PC-3 (cell line): Measurements from ENCODE around the gene APH1B. TPM values are rescaled to one million over a fixed set of nuclear protein-coding genes. Genes with fewer than 3 reads are reported as not detected.

ENCODE experiments used
- ATAC-seq: fragments of 200-7000 bp; cut with Tn5 transposase; 2 replicates; pipeline ENCODE4 v1.9.1; 2020; ENCODE audit warnings: mild to moderate bottlenecking, moderate library complexity
- BruUV-seq: library from RNA; stranded (reverse); fragments of 400-500 nt; replicated peaks from 2 replicates; lab custom pipeline; 2021; lab: Mats Ljungman, UMichigan
- CTCF ChIA-PET: fragments of 300-600 bp; sonication (Branson Sonifier 250); formaldehyde crosslinking; loops from one replicate; lab custom pipeline; 2022; ENCODE audit warnings: antibody characterized with exemption; lab: Charles Lee
- POLR2A ChIA-PET: fragments of 300-600 bp; sonication (Branson Sonifier 250); formaldehyde crosslinking; loops from one replicate; lab custom pipeline; 2022; ENCODE audit warnings: antibody characterized with exemption; ENCODE audit not compliant: unreplicated experiment; lab: Charles Lee
- DNase-seq: peaks from one replicate; pipeline ENCODE4 v3.0.0-alpha.2; 2015
- H2AFZ ChIP-seq: fragments of 300-600 bp; sonication (generic); 2 replicates; pipeline ENCODE4 v1.6.0; 2016; ENCODE audit warnings: antibody characterized with exemption, low read length
- H3F3A ChIP-seq: fragments of 300-600 bp; sonication (generic); one replicate; pipeline ENCODE4 v1.6.0; 2017; ENCODE audit warnings: antibody characterized with exemption, low read length, control low read depth, mild to moderate bottlenecking; ENCODE audit not compliant: unreplicated experiment
- H3K27ac ChIP-seq: fragments of 300-600 bp; sonication (generic); 2 replicates; pipeline ENCODE4 v1.5.1; 2016; ENCODE audit warnings: mild to moderate bottlenecking, low read length
- H3K27me3 ChIP-seq: fragments of 300-600 bp; sonication (generic); 2 replicates; pipeline ENCODE4 v1.6.1; 2016; ENCODE audit warnings: low read length, mixed read lengths
- H3K36me3 ChIP-seq: fragments of 300-600 bp; sonication (generic); 2 replicates; pipeline ENCODE4 v1.6.1; 2016; ENCODE audit warnings: low read depth, mixed run types, low read length, mixed read lengths
- H3K4me1 ChIP-seq: fragments of 300-600 bp; sonication (generic); 2 replicates; pipeline ENCODE4 v1.5.1; 2016; ENCODE audit warnings: low read length; ENCODE audit not compliant: insufficient read depth
- H3K4me2 ChIP-seq: fragments of 300-600 bp; sonication (generic); 2 replicates; pipeline ENCODE4 v1.6.0; 2016; ENCODE audit warnings: low read length
- H3K4me3 ChIP-seq: fragments of 300-600 bp; sonication (generic); 2 replicates; pipeline ENCODE4 v1.5.1; 2016; ENCODE audit warnings: mild to moderate bottlenecking, low read length, mixed read lengths
- H3K79me2 ChIP-seq: fragments of 300-600 bp; sonication (generic); 2 replicates; pipeline ENCODE4 v1.6.1; 2017; ENCODE audit warnings: low read length, mixed read lengths
- H3K9ac ChIP-seq: fragments of 300-600 bp; sonication (generic); 2 replicates; pipeline ENCODE4 v1.6.0; 2016; ENCODE audit warnings: mild to moderate bottlenecking, low read length
- H3K9me2 ChIP-seq: fragments of 300-600 bp; sonication (generic); replicated peaks from 2 replicates; pipeline ENCODE4 v1.6.1; 2016; ENCODE audit warnings: mixed run types, low read length, mixed read lengths
- H3K9me3 ChIP-seq: fragments of 300-600 bp; sonication (generic); 2 replicates; pipeline ENCODE4 v1.6.1; 2016; ENCODE audit warnings: low read length, mixed read lengths
- H4K20me1 ChIP-seq: fragments of 300-600 bp; sonication (generic); 2 replicates; pipeline ENCODE4 v1.6.1; 2016; ENCODE audit warnings: low read length, mixed read lengths
- EZH2 ChIP-seq: fragments of 300-600 bp; sonication (generic); IDR thresholded peaks from one replicate; pipeline ENCODE4 v1.6.1; 2017; ENCODE audit warnings: antibody characterized with exemption, mild to moderate bottlenecking, low read length; ENCODE audit not compliant: unreplicated experiment
- EZH2phosphoT487 ChIP-seq: fragments of 300-600 bp; sonication (generic); IDR thresholded peaks from 2 replicates; pipeline ENCODE4 v1.6.1; 2018; ENCODE audit warnings: mild to moderate bottlenecking, antibody characterized with exemption, low read length, borderline replicate concordance
- intact Hi-C: fragments of 100-400 bp; cut with micrococcal nuclease; formaldehyde crosslinking; loops from 2 replicates; pipeline ENCODE4 v1.9.0; 2023
- total RNA-seq: library from RNA; depleted of rRNA; stranded (reverse); fragments of >200 nt; gene quantifications from 2 replicates; pipeline ENCODE4 v1.2.3, GENCODE V29; 2014
- TF ChIP-seq, protein P1 (sequence below): fragments of 300-600 bp; sonication (generic); conservative IDR thresholded peaks from 2 replicates; pipeline ENCODE4 v1.5.1; 2017; ENCODE audit warnings: antibody characterized with exemption, low read depth, mild to moderate bottlenecking, low read length

APH1B gene
- total RNA-seq, 1 experiment from 2014 or later, result 2.8 TPM

GRCh38 chr15:63308491-63308890 lies 31.1 kb downstream of the APH1B start:
- Histone ChIP-seq H3K9ac (no peak overlapping the region), H3F3A (no peaks in the 10 kb centered on the region), H3K4me2 (no peak overlapping the region), H3K27me3 (no peaks in the 10 kb centered on the region), H3K9me3 (no peaks in the 10 kb centered on the region), H3K4me1 (no peaks in the 10 kb centered on the region), H3K4me3 (no peak overlapping the region), H3K9me2 (no peaks in the 10 kb centered on the region), H3K79me2 (no peaks in the 10 kb centered on the region), H4K20me1 (no peaks in the 10 kb centered on the region), H3K27ac (no peak overlapping the region), H2AFZ (no peak overlapping the region), H3K36me3 (no peaks in the 10 kb centered on the region)
- ChIA-PET CTCF (no interaction called here), POLR2A (interaction anchor here (0.6 kb wide), 1 partner anchor 412 kb away, joined by 4 read pairs; no protein-coding TSS in a partner anchor)
- ATAC-seq (no peak), DNase-seq (no peak)
- BruUV-seq, result no TSS peak
- intact Hi-C loops, result no loop called here
- TF ChIP-seq, protein P1, sequence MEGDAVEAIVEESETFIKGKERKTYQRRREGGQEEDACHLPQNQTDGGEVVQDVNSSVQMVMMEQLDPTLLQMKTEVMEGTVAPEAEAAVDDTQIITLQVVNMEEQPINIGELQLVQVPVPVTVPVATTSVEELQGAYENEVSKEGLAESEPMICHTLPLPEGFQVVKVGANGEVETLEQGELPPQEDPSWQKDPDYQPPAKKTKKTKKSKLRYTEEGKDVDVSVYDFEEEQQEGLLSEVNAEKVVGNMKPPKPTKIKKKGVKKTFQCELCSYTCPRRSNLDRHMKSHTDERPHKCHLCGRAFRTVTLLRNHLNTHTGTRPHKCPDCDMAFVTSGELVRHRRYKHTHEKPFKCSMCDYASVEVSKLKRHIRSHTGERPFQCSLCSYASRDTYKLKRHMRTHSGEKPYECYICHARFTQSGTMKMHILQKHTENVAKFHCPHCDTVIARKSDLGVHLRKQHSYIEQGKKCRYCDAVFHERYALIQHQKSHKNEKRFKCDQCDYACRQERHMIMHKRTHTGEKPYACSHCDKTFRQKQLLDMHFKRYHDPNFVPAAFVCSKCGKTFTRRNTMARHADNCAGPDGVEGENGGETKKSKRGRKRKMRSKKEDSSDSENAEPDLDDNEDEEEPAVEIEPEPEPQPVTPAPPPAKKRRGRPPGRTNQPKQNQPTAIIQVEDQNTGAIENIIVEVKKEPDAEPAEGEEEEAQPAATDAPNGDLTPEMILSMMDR, result no peak
- TF ChIP-seq EZH2 (no peak), EZH2phosphoT487 (no peak)

DNA sequence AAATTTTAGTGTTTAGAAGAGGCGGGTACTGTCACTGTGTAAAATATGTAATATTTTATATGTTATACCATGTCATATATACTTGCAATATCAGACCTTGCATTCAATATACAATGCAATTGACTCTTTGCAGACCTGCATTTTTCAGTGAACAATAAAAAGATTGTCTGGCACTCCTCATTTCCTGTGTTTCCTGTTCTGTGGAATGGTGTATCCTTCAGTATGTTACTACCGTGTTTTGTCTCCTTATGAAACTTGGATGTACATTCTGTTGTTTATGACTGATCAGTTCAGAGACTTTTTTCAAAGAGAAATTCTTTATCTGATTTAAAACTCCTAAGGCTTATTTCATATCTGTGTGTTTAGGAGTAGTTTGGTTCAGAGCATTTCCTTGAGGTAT lies 31.5 kb downstream of the APH1B start:
- Histone ChIP-seq H3K27ac (no peak overlapping the region), H3K36me3 (no peaks in the 10 kb centered on the region), H3K27me3 (no peaks in the 10 kb centered on the region), H3K9me2 (no peaks in the 10 kb centered on the region), H3K4me2 (no peak overlapping the region), H4K20me1 (no peaks in the 10 kb centered on the region), H3K9ac (no peak overlapping the region), H3K9me3 (no peaks in the 10 kb centered on the region), H2AFZ (no peak overlapping the region), H3K4me1 (no peaks in the 10 kb centered on the region), H3K79me2 (no peaks in the 10 kb centered on the region), H3K4me3 (no peak overlapping the region), H3F3A (no peaks in the 10 kb centered on the region)
- TF ChIP-seq EZH2 (no peak), EZH2phosphoT487 (no peak)
- TF ChIP-seq, protein P1, result no peak
- intact Hi-C loops, result no loop called here
- POLR2A ChIA-PET, result no interaction called here
- ATAC-seq (0 out of 2 replicates have a peak, but pooled peaks have one; percentile 31), DNase-seq (peak; percentile 17)
- BruUV-seq, result no TSS peak
- CTCF ChIA-PET, result no interaction called here

- DNase-seq, result no peak
- Histone ChIP-seq H4K20me1 (no peaks in the 10 kb centered on the region), H3K4me2 (no peak overlapping the region), H3K9ac (no peak overlapping the region), H3K9me2 (no peaks in the 10 kb centered on the region), H3K4me1 (no peaks in the 10 kb centered on the region), H3K4me3 (no peak overlapping the region), H3K9me3 (no peaks in the 10 kb centered on the region), H3K79me2 (no peaks in the 10 kb centered on the region), H3K36me3 (no peaks in the 10 kb centered on the region), H3K27me3 (no peaks in the 10 kb centered on the region), H3F3A (no peaks in the 10 kb centered on the region), H3K27ac (no peak overlapping the region), H2AFZ (no peak overlapping the region)
- POLR2A ChIA-PET, result no interaction called here
- intact Hi-C loops, result no loop called here
- no TSS peak for BruUV-seq
- no peak for TF ChIP-seq EZH2
- TF ChIP-seq, protein P1, result no peak
- no peak for TF ChIP-seq EZH2phosphoT487
- CTCF ChIA-PET, result no interaction called here
- no peak for ATAC-seq
Measured at GRCh38 chr15:63310646-63311045, 33.2 kb downstream of the APH1B start.
